PC-3 (cell line): ENCODE results near the gene PSMG3. TPM values are rescaled to one million over a fixed set of nuclear protein-coding genes. Genes with fewer than 3 reads are reported as not detected.

Source experiments
- ATAC-seq: fragments of 200-7000 bp; cut with Tn5 transposase; 2 replicates; pipeline ENCODE4 v1.9.1; 2020; ENCODE audit warnings: mild to moderate bottlenecking, moderate library complexity
- BruUV-seq: library from RNA; stranded (reverse); fragments of 400-500 nt; replicated peaks from 2 replicates; lab custom pipeline; 2021; lab: Mats Ljungman, UMichigan
- CTCF ChIA-PET: fragments of 300-600 bp; sonication (Branson Sonifier 250); formaldehyde crosslinking; loops from one replicate; lab custom pipeline; 2022; ENCODE audit warnings: antibody characterized with exemption; lab: Charles Lee
- POLR2A ChIA-PET: fragments of 300-600 bp; sonication (Branson Sonifier 250); formaldehyde crosslinking; loops from one replicate; lab custom pipeline; 2022; ENCODE audit warnings: antibody characterized with exemption; ENCODE audit not compliant: unreplicated experiment; lab: Charles Lee
- DNase-seq: peaks from one replicate; pipeline ENCODE4 v3.0.0-alpha.2; 2015
- H2AFZ ChIP-seq: fragments of 300-600 bp; sonication (generic); 2 replicates; pipeline ENCODE4 v1.6.0; 2016; ENCODE audit warnings: antibody characterized with exemption, low read length
- H3F3A ChIP-seq: fragments of 300-600 bp; sonication (generic); one replicate; pipeline ENCODE4 v1.6.0; 2017; ENCODE audit warnings: antibody characterized with exemption, low read length, control low read depth, mild to moderate bottlenecking; ENCODE audit not compliant: unreplicated experiment
- H3K27ac ChIP-seq: fragments of 300-600 bp; sonication (generic); 2 replicates; pipeline ENCODE4 v1.5.1; 2016; ENCODE audit warnings: mild to moderate bottlenecking, low read length
- H3K27me3 ChIP-seq: fragments of 300-600 bp; sonication (generic); 2 replicates; pipeline ENCODE4 v1.6.1; 2016; ENCODE audit warnings: low read length, mixed read lengths
- H3K36me3 ChIP-seq: fragments of 300-600 bp; sonication (generic); 2 replicates; pipeline ENCODE4 v1.6.1; 2016; ENCODE audit warnings: low read depth, mixed run types, low read length, mixed read lengths
- H3K4me1 ChIP-seq: fragments of 300-600 bp; sonication (generic); 2 replicates; pipeline ENCODE4 v1.5.1; 2016; ENCODE audit warnings: low read length; ENCODE audit not compliant: insufficient read depth
- H3K4me2 ChIP-seq: fragments of 300-600 bp; sonication (generic); 2 replicates; pipeline ENCODE4 v1.6.0; 2016; ENCODE audit warnings: low read length
- H3K4me3 ChIP-seq: fragments of 300-600 bp; sonication (generic); 2 replicates; pipeline ENCODE4 v1.5.1; 2016; ENCODE audit warnings: mild to moderate bottlenecking, low read length, mixed read lengths
- H3K79me2 ChIP-seq: fragments of 300-600 bp; sonication (generic); 2 replicates; pipeline ENCODE4 v1.6.1; 2017; ENCODE audit warnings: low read length, mixed read lengths
- H3K9ac ChIP-seq: fragments of 300-600 bp; sonication (generic); 2 replicates; pipeline ENCODE4 v1.6.0; 2016; ENCODE audit warnings: mild to moderate bottlenecking, low read length
- H3K9me2 ChIP-seq: fragments of 300-600 bp; sonication (generic); replicated peaks from 2 replicates; pipeline ENCODE4 v1.6.1; 2016; ENCODE audit warnings: mixed run types, low read length, mixed read lengths
- H3K9me3 ChIP-seq: fragments of 300-600 bp; sonication (generic); 2 replicates; pipeline ENCODE4 v1.6.1; 2016; ENCODE audit warnings: low read length, mixed read lengths
- H4K20me1 ChIP-seq: fragments of 300-600 bp; sonication (generic); 2 replicates; pipeline ENCODE4 v1.6.1; 2016; ENCODE audit warnings: low read length, mixed read lengths
- CTCF ChIP-seq: fragments of 300-600 bp; sonication (generic); conservative IDR thresholded peaks from 2 replicates; pipeline ENCODE4 v1.5.1; 2017; ENCODE audit warnings: antibody characterized with exemption, low read depth, mild to moderate bottlenecking, low read length
- EZH2 ChIP-seq: fragments of 300-600 bp; sonication (generic); IDR thresholded peaks from one replicate; pipeline ENCODE4 v1.6.1; 2017; ENCODE audit warnings: antibody characterized with exemption, mild to moderate bottlenecking, low read length; ENCODE audit not compliant: unreplicated experiment
- EZH2phosphoT487 ChIP-seq: fragments of 300-600 bp; sonication (generic); IDR thresholded peaks from 2 replicates; pipeline ENCODE4 v1.6.1; 2018; ENCODE audit warnings: mild to moderate bottlenecking, antibody characterized with exemption, low read length, borderline replicate concordance
- intact Hi-C: fragments of 100-400 bp; cut with micrococcal nuclease; formaldehyde crosslinking; loops from 2 replicates; pipeline ENCODE4 v1.9.0; 2023
- total RNA-seq: library from RNA; depleted of rRNA; stranded (reverse); fragments of >200 nt; gene quantifications from 2 replicates; pipeline ENCODE4 v1.2.3, GENCODE V29; 2014

The PSMG3 gene
- total RNA-seq, 1 experiment from 2014 or later, result 133 TPM

GRCh38 chr7:1592299-1592871, 22.6 kb upstream of the PSMG3 start:
- H3K4me3 ChIP-seq, result no peak overlapping the region
- no peaks in the 10 kb centered on the region for H4K20me1 ChIP-seq
- intact Hi-C loops, result no loop called here
- no peak for ATAC-seq
- no peaks in the 10 kb centered on the region for H3K9me2 ChIP-seq
- ChIA-PET POLR2A (no interaction called here), CTCF (no interaction called here)
- peaks cover 49% of the 10 kb centered on the region for H3K27me3 ChIP-seq
- BruUV-seq, result no TSS peak
- no peaks in the 10 kb centered on the region for H3F3A ChIP-seq
- no peaks in the 10 kb centered on the region for H3K4me1 ChIP-seq
- no peak overlapping the region for H3K4me2 ChIP-seq
- TF ChIP-seq EZH2phosphoT487, result no peak
- TF ChIP-seq EZH2, result no peak
- no peak for TF ChIP-seq CTCF
- no peak overlapping the region for H3K27ac ChIP-seq
- H3K9ac ChIP-seq, result no peak overlapping the region
- no peak overlapping the region for H2AFZ ChIP-seq
- no peaks in the 10 kb centered on the region for H3K79me2 ChIP-seq
- no peak for DNase-seq
- H3K9me3 ChIP-seq, result no peaks in the 10 kb centered on the region
- no peaks in the 10 kb centered on the region for H3K36me3 ChIP-seq

- H3K9me3 ChIP-seq, result no peaks in the 10 kb centered on the region
- H3K9me2 ChIP-seq, result no peaks in the 10 kb centered on the region
- no peak overlapping the region for H3K4me3 ChIP-seq
- POLR2A ChIA-PET, result no interaction called here
- no peaks in the 10 kb centered on the region for H3K4me1 ChIP-seq
- H3K36me3 ChIP-seq, result no peaks in the 10 kb centered on the region
- intact Hi-C loops, result no loop called here
- H3K4me2 ChIP-seq, result no peak overlapping the region
- no peaks in the 10 kb centered on the region for H4K20me1 ChIP-seq
- H2AFZ ChIP-seq, result no peak overlapping the region
- no peak for TF ChIP-seq EZH2phosphoT487
- TF ChIP-seq EZH2, result no peak
- no peak for TF ChIP-seq CTCF
- H3K9ac ChIP-seq, result no peak overlapping the region
- peaks cover 45% of the 10 kb centered on the region for H3K27me3 ChIP-seq
- CTCF ChIA-PET, result no interaction called here
- no peak for ATAC-seq
- H3K79me2 ChIP-seq, result no peaks in the 10 kb centered on the region
- H3F3A ChIP-seq, result no peaks in the 10 kb centered on the region
- DNase-seq, result no peak
- no peak overlapping the region for H3K27ac ChIP-seq
- BruUV-seq, result no TSS peak
Observed at GRCh38 chr7:1591876-1592275, 22.0 kb upstream of the PSMG3 start.

GRCh38 chr7:1591396-1591795, 21.6 kb upstream of the PSMG3 start:
- Histone ChIP-seq H2AFZ (no peak overlapping the region), H3K9ac (no peak overlapping the region), H3K27me3 (peaks cover 45% of the 10 kb centered on the region), H3K4me2 (no peak overlapping the region), H3K9me3 (no peaks in the 10 kb centered on the region), H3K27ac (no peak overlapping the region), H3K36me3 (no peaks in the 10 kb centered on the region), H3K9me2 (no peaks in the 10 kb centered on the region), H3K4me1 (no peaks in the 10 kb centered on the region), H3F3A (no peaks in the 10 kb centered on the region), H3K79me2 (no peaks in the 10 kb centered on the region), H4K20me1 (no peaks in the 10 kb centered on the region), H3K4me3 (no peak overlapping the region)
- intact Hi-C loops, result no loop called here
- ATAC-seq, result no peak
- CTCF ChIA-PET, result no interaction called here
- POLR2A ChIA-PET, result no interaction called here
- no TSS peak for BruUV-seq
- no peak for DNase-seq
- TF ChIP-seq EZH2phosphoT487 (no peak), EZH2 (no peak), CTCF (no peak)
